GM21717 (cell line): ENCODE results near the gene PTPN7.

Experiments
- ATAC-seq: cut with Tn5 transposase; IDR thresholded peaks from one replicate; pipeline ENCODE4 v1.9.1; 2021; ENCODE audit warnings: mild to moderate bottlenecking, moderate library complexity; ENCODE audit not compliant: unreplicated experiment

PTPN7 gene

DNA sequence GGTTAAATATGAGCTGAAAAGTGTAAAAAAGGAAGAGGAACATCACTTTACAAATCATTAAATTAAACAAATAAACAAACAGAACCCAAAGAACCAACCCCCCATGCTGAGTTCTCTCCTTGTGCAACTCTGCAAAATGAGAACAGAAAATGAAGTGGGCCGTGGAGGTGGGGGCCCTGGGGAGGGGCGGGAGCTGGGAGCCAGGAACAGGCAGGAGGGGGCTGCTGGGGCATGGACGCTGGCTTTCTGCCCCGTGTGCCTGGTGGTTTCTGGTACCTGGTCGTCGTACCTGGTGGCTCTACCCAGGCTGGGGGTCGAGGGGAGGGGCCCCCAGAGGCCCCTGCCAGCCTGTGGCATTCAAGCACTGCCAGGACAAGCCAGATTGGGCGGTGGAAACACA, 26.9 kb downstream of the PTPN7 start:
- ATAC-seq = no peak

DNA sequence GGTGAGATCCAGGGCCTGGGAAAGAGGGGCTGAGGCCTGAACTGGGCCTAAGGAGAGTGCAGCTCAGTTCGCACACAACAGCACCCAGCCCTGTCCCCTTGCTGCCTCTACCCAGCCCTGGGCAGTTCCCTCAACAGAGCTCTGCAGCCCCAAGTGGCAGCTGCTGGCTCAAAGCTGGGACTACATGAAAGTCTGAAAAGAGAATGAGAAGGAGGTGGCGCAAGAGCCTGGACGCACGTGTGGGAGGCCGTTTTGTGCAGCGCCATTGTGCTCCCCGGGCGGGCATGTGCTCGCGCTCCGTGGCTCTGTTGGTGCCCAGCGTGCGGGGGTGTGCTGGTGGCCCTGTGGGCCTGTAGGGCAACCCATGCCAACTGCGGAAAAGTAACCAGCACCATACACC, 27.4 kb downstream of the PTPN7 start:
- no peak for ATAC-seq

DNA sequence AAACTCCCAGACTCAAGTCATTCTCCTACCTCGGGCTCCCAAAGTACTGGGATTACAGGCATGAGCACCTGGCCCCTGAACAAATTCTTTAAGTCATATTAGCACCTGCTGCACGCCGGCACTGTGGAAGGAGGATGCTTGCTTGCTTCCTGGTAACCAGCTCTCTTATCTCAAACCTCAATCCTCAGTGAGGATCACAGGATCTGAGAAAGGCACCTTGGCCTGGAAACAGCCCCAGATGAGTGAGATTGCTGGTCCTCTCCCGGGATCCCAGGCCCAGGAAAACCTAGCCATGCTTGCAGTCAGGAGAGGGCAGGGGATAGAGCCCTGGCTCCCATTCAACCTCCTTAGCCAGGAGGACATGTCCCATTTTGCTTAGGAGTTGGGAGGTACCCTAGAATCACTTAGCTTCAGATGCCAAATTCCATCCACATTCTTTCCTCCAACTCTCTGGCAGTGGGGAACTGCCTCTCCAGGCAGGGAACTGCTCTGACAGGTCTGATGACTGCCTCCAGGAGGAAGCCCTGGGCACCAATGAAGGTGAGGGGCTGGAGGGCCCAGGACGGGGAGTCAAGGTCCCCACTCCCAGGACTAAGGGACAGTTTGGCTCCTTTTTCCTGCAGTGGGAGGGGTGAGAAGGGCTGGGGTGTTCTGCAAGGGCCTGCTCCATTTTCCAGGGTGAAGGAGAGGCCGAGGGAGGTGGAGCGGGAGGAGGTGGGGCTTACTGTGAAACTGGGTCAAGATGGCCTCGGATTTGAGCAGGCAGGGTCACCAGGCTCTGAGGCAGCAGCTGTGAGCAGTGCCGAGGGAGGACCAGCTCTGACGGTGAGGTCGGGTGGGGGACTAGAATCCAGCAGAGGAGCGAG, 28.2 kb downstream of the PTPN7 start:
- no peak for ATAC-seq

DNA sequence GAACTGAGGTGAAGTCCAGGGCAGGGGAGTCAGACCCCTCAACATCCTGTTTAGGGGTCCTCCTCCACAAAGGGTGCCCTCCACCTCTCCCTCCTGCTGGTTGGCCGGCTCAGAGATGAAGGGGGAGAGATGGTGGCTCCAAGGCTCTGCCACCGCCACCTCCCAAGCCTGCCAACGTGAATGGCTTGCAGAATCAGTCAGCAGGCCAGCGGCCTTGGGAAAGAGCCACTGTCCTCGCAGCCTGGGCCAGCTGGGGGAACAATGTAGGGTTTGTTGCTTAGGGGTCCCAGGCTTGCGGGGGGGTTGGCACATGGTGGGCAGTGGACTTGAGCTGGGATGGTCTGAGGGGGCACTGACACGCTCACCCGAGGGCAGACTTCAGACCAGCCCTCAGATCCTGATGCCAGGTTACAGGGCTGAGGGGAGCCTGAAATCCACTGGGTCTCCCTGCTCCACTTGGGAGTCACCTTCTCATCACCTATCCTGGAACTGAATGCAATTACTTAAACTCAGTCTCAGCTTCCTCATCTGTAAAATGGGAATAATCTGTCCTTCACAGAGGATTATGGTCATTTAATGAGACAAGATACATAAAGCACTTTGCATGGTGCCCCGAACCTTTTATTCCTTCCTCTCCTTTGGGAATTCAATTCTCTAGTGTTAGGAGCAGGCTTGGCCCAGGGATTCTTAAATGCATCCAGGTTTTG, 29.4 kb downstream of the PTPN7 start:
- no peak for ATAC-seq

GRCh38 chr1:202130297-202130721, 30.1 kb downstream of the PTPN7 start:
- ATAC-seq = no peak

DNA sequence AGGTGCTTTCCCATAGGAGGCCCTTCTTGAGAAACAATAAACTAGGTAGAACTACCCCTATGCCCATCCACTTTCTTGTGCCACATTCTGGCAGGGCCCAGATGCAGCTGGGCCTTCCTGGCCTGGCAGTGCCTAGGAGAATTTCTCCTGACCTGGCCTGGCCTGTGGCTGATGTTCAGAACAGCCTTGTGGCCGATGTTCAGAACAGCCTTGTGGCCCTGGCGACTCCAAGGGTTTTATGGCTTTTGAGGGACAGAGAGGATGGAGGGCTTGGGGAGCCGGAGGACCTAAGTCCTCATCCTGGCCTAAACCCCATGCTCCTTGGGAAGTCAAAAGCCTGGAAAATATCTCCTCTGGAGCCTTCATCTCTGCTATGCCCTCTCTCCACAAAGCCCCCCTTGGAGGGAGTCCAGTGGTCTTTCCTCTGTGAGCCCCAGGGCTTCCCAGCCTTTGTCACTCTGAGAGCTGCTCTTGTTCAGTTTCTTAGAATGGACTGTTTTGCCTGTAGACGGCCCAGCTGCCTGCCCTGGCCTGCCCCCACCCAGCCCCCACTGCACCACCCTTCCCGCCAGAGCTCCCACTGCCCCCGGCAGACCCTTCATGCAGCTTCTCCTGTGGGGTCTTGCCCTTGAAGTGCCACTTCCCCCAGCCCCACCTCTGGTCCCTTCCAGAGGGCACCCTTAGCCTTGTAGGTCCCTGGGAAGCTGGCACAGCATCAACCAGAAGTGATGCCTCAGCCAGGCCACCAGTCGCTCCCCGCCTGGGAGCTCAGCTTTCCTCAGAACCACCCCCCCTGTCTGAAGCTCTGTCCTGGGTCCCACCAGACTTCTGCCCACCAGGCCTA, 30.7 kb downstream of the PTPN7 start:
- ATAC-seq = no peak

DNA sequence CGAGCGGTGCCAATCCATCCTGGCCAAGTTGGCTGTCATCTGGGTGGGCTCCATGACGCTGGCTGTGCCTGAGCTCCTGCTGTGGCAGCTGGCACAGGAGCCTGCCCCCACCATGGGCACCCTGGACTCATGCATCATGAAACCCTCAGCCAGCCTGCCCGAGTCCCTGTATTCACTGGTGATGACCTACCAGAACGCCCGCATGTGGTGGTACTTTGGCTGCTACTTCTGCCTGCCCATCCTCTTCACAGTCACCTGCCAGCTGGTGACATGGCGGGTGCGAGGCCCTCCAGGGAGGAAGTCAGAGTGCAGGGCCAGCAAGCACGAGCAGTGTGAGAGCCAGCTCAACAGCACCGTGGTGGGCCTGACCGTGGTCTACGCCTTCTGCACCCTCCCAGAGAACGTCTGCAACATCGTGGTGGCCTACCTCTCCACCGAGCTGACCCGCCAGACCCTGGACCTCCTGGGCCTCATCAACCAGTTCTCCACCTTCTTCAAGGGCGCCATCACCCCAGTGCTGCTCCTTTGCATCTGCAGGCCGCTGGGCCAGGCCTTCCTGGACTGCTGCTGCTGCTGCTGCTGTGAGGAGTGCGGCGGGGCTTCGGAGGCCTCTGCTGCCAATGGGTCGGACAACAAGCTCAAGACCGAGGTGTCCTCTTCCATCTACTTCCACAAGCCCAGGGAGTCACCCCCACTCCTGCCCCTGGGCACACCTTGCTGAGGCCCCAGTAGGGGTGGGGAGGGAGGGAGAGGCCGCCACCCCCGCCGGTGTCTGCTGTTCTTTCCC, 32.4 kb downstream of the PTPN7 start:
- ATAC-seq = no peak

DNA sequence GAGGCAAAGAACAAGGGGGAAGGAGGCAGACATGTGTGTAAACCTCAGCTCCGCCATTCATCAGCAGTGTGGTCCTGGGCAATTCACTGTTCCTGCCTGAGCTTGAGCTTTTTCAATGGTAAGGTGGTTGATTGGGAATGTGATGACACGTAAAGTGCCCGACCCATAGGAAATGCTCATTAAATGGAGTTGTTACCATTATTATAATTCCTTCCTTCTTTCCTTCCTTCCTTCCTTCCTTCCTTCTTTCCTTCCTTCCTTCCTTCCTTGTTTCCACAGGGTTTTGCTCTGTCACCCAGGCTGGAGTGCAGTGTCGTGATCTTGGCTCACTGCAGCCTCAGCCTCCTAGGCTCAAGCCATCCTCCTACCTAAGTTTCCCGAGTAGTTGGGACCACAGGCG, 33.3 kb downstream of the PTPN7 start:
- no peak for ATAC-seq

DNA sequence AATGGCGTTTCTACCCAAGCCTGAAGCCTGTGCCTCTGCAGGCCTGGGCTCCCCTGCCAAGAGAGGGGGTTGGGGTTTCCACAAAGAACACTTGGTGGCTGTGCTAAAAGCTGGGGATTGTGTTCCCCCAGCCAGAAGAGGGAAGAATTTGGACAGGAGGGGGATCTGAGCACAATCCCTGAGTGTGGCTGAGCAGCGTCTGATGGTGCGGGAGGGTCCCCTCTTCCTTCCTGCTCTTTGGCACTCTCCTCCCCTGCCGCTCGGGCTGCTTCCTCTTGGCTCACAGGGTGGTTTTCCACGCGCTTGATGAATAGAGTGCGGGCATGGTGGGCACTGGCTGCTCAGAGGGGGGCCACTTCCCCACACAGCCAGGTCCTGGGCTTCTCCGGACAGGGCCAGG, 34.0 kb downstream of the PTPN7 start:
- ATAC-seq = no peak

- no peak for ATAC-seq
Measured at GRCh38 chr1:202125611-202126010, 34.8 kb downstream of the PTPN7 start.

DNA sequence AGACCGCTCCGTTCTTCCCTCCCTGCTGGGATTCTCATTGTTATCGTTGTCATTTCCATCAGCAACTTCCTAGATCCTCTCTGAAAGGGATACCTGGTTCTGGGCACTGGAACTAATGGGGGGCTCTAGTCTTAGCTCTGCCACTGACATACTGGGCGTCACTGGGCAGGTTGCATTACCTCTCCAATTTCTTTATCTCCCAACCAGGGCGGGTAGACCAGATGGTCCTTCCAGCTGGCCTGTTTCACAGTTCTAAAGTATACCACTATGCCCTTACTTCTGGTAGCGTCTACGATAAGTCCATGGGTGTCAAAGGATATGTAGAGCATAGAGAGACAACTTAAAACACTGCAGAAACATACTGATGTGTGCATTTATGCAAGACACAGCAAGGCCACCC, 36.3 kb downstream of the PTPN7 start:
- no peak for ATAC-seq

GRCh38 chr1:202123336-202123813, 37.0 kb downstream of the PTPN7 start:
- ATAC-seq = no peak

DNA sequence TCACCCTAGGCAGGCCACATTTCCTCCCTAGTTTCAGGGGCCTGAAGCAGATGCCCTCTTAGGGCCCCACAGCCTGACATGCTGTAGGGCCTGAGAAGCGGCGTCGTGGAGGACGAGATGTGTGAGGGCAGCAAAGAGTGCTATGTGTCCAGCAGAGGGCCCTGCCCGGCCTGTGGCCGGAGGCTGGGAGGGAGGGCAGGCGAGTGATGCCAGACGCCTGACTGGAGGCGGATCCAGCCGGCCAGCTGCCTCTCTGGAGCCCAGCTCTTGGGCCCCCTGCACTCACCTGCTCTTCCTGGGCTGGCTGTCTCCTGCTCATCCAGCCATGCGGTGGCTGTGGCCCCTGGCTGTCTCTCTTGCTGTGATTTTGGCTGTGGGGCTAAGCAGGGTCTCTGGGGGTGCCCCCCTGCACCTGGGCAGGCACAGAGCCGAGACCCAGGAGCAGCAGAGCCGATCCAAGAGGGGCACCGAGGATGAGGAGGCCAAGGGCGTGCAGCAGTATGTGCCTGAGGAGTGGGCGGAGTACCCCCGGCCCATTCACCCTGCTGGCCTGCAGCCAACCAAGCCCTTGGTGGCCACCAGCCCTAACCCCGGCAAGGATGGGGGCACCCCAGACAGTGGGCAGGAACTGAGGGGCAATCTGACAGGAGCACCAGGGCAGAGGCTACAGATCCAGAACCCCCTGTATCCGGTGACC, 37.6 kb downstream of the PTPN7 start, which contains the start of gene GPR37L1:
Gene GPR37L1, plus strand, starts transcription at position 279 of the 697 bp plus-strand sequence. Its CDS starts 47 bp downstream, at position 326.
- ATAC-seq = no peak

DNA sequence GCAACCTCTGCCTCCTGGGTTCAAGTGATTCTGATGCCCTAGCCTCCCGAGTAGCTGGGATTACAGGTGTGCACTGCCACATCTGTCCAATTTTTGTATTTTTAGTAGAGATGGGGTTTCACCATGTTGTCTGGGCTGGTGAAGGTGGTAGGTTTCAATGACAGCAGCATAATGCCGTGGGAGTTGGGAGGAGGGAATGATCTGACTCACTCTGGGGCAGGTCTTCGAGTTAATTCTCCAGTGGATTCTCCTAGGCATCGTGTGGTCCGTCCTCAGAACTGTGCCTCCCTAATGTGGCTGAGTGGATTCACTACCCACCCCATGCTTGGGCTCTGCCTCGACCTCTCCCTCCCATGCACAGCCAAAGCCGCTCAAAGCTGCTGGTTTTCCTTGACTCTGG, 39.4 kb downstream of the PTPN7 start:
- no peak for ATAC-seq

DNA sequence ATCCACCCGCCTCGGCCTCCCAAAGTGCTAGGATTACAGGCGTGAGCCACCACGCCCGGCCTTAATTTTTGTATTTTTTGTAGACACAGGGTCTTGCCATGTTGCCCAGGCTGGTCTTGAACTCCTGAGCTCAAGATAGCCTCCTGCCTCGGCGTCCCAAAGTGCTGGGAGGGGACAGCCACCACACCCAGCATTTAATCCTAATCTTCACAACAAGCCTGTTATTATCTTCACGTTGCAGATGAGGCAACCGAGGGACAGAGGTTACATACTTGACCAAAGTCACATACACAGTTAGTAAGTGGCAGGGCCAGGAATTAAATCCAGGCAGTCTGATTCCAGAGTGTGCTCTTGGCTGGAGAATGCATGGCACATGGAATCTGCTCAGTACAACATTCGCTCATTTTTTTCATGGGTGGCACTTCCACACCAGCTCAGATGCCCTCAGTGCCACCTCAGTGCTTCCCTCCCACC, 42.5 kb downstream of the PTPN7 start:
- ATAC-seq = no peak

DNA sequence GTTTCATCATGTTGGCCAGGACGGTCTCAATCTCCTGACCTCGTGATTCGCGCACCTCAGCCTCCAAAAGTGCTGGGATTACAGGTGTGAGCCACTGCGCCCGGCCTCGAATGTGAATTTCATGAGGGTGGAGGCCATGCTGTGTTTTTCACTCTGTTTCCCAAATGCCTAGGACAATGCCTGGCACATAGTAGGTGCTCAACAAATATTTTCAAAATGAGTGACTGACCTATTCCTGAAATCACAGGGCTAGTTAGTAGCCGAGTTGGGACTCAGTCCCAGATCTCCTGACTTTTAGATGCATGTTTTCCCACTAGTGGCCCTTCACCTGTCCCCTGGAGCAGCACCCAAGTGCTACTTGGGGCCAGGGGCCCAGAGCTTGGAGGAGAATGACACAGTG, 44.1 kb downstream of the PTPN7 start:
- no peak for ATAC-seq

- ATAC-seq = no peak
Measured at GRCh38 chr1:202113690-202114300, 46.6 kb downstream of the PTPN7 start.

GRCh38 chr1:202112859-202113689, 47.3 kb downstream of the PTPN7 start:
- ATAC-seq = no peak
